GM21723 (cell line): ENCODE results near the gene PCDH11X.
A peak's percentile ranks its signal among the peaks of the same experiment; 100 is the strongest.
"Not testable (repeated sequence)": the region's sequence is repeated elsewhere in the genome, so short reads cannot be mapped to it uniquely, and the experiment has no call there.

Experiments
- ATAC-seq: cut with Tn5 transposase; IDR thresholded peaks from one replicate; pipeline ENCODE4 v1.9.1; 2021; ENCODE audit warnings: mild to moderate bottlenecking, moderate library complexity; ENCODE audit not compliant: unreplicated experiment

The PCDH11X gene

GRCh38 chrX:91779135-91779534, at the start of gene PCDH11X:
PCDH11X (plus strand) TSS chrX:91779375; CDS start chrX:91835505, 56,130 bp downstream.
- ATAC-seq: not testable (repeated sequence)

GRCh38 chrX:91747446-91747845, 31.7 kb upstream of the PCDH11X start:
- not testable (repeated sequence) for ATAC-seq

- not testable (repeated sequence) for ATAC-seq
Measured at GRCh38 chrX:91753022-91753421, 26.2 kb upstream of the PCDH11X start.

GRCh38 chrX:91770619-91771488, 8.3 kb upstream of the PCDH11X start:
- ATAC-seq: peak; percentile 98

- not testable (repeated sequence) for ATAC-seq
Measured at GRCh38 chrX:91773943-91774342, 5.2 kb upstream of the PCDH11X start.

GRCh38 chrX:91780008-91780407, 833 bp downstream of the PCDH11X start:
- ATAC-seq: not testable (repeated sequence)

- ATAC-seq: not testable (repeated sequence)
Measured at GRCh38 chrX:91780698-91781097, 1.5 kb downstream of the PCDH11X start.

- not testable (repeated sequence) for ATAC-seq
Measured at GRCh38 chrX:91781553-91782298, 2.6 kb downstream of the PCDH11X start.

GRCh38 chrX:91782825-91783224, 3.6 kb downstream of the PCDH11X start:
- not testable (repeated sequence) for ATAC-seq

GRCh38 chrX:91817537-91817936, 38.4 kb downstream of the PCDH11X start:
- ATAC-seq: not testable (repeated sequence)

- ATAC-seq: not testable (repeated sequence)
Measured at GRCh38 chrX:91825321-91825720, 46.1 kb downstream of the PCDH11X start.
